Measurements from ENCODE around the gene MAPKAPK5.
A peak's percentile ranks its signal among the peaks of the same experiment; 100 is the strongest.
"Not testable (repeated sequence)": the region's sequence is repeated elsewhere in the genome, so short reads cannot be mapped to it uniquely, and the experiment has no call there.

MAPKAPK5 gene

GRCh38 chr12:111841750-111842555 lies at the start of gene MAPKAPK5:
TSS of gene MAPKAPK5 (plus strand) at chr12:111842228. CDS start at chr12:111842734, 506 bp downstream.
- peak; percentile 94 for DNase-seq

- no peak for DNase-seq
Measured at GRCh38 chr12:111792856-111793235, 49.2 kb upstream of the MAPKAPK5 start.

- DNase-seq, result no peak
Measured at GRCh38 chr12:111798182-111798581, 43.8 kb upstream of the MAPKAPK5 start.

- no peak for DNase-seq
Measured at GRCh38 chr12:111799758-111800157, 42.3 kb upstream of the MAPKAPK5 start.

- no peak for DNase-seq
Measured at GRCh38 chr12:111803038-111803626, 38.9 kb upstream of the MAPKAPK5 start.

GRCh38 chr12:111803851-111804250 lies 38.2 kb upstream of the MAPKAPK5 start:
- DNase-seq, result no peak

GRCh38 chr12:111806304-111806703 lies 35.7 kb upstream of the MAPKAPK5 start:
- DNase-seq, result no peak

GRCh38 chr12:111807232-111807631 lies 34.8 kb upstream of the MAPKAPK5 start:
- DNase-seq, result no peak

GRCh38 chr12:111812881-111813741 lies 28.9 kb upstream of the MAPKAPK5 start:
- peak; percentile 91 for DNase-seq

- no peak for DNase-seq
Measured at GRCh38 chr12:111816065-111816615, 25.9 kb upstream of the MAPKAPK5 start.

- DNase-seq, result peak; percentile 28
Measured at GRCh38 chr12:111816898-111817297, 25.1 kb upstream of the MAPKAPK5 start.

- DNase-seq, result no peak
Measured at GRCh38 chr12:111818340-111818739, 23.7 kb upstream of the MAPKAPK5 start.

- peak; percentile 75 for DNase-seq
Measured at GRCh38 chr12:111819191-111820158, 22.6 kb upstream of the MAPKAPK5 start.

- DNase-seq, result not testable (repeated sequence)
Measured at GRCh38 chr12:111820828-111821227, 21.2 kb upstream of the MAPKAPK5 start.

- DNase-seq, result no peak
Measured at GRCh38 chr12:111822886-111823285, 19.1 kb upstream of the MAPKAPK5 start.

GRCh38 chr12:111823891-111824290 lies 18.1 kb upstream of the MAPKAPK5 start:
- no peak for DNase-seq

- DNase-seq, result not testable (repeated sequence)
Measured at GRCh38 chr12:111824312-111824711, 17.7 kb upstream of the MAPKAPK5 start.

GRCh38 chr12:111825509-111825908 lies 16.5 kb upstream of the MAPKAPK5 start:
- DNase-seq, result no peak

GRCh38 chr12:111826316-111826715 lies 15.7 kb upstream of the MAPKAPK5 start:
- DNase-seq, result no peak

- DNase-seq, result no peak
Measured at GRCh38 chr12:111826992-111827391, 15.0 kb upstream of the MAPKAPK5 start.

GRCh38 chr12:111827907-111828306 lies 14.1 kb upstream of the MAPKAPK5 start:
- no peak for DNase-seq

All from NCI-H774 (cell line).